Stimulated activated CD8-positive, alpha-beta memory T cell treated with anti-CD3 and anti-CD28 coated beads, Interleukin-4, amount 100 ng/mL, for 4 hours (primary cell): ENCODE data around the gene EIPR1.

Experiments
- DNase-seq, 2 donors: peaks; one replicate each; pipeline ENCODE4 v3.0.0-alpha.2; 2020; ENCODE audit warnings: low read depth in 2 of 2, low spot score in 1 of 2

EIPR1 gene

GRCh38 chr2:3277748-3278520 lies 99.7 kb downstream of the EIPR1 start:
- no peak for DNase-seq

- no peak for DNase-seq
These were observed 100.4 kb downstream of the EIPR1 start for GRCh38 chr2:3277050-3277747.

DNA sequence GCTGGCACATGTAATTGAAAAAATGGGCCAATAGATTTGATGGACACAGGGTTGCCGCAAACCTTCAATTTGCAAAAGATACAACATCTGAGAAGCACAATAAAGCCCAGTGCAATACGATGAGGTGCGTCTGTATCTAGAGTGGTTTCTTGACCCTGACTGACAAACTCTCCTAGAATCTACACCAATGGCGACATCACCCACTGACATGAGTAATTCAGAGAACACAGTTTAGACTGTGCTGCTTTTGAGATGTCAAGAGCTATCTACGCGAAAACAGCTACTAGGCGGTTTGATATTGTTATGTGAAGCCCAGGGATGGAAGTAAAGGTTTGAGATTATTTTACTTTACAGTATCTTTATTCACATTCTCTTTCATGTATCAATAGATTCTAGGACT lies 104.9 kb downstream of the EIPR1 start:
- DNase-seq, result no peak

DNA sequence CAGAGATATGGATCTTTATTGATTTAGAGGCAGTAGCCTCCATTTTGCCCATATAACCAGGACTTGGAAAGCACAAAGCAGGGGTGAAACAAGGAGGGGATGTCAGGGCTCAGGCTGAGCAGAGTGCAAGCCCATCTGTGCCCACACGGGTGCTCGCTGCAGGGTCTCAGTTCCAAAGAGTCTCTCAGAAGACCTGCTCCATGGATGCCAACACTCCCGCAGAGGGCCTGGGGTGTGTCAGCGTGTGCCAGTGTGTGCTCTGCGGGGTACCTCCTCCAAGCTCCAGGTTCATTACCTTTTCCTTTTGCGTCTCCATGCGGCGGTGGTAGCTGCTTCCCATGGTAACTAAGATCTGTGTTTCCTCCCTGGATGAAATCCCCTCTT lies 107.5 kb downstream of the EIPR1 start:
- no peak for DNase-seq

- no peak for DNase-seq
These were observed 108.1 kb downstream of the EIPR1 start for GRCh38 chr2:3269425-3270094.

DNA sequence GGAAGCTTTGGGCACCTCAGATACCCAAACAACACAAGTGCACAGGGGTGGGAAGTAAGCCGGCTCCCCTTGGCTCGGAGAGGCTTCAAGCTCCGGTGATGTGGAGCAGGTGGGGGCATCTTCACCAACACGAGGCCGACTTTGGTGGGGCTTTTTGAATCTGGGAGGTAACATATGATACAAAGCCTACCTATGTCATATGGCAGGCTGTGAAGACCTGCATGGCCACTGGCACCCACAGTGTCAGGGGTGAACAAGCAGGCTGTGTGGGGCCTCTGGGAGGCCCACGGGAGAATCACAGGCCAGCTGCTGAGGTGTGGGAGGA lies 109.0 kb downstream of the EIPR1 start:
- DNase-seq, result no peak

GRCh38 chr2:3267869-3268704 lies 109.5 kb downstream of the EIPR1 start:
- no peak for DNase-seq

GRCh38 chr2:3266925-3267867 lies 110.4 kb downstream of the EIPR1 start:
- no peak for DNase-seq

DNA sequence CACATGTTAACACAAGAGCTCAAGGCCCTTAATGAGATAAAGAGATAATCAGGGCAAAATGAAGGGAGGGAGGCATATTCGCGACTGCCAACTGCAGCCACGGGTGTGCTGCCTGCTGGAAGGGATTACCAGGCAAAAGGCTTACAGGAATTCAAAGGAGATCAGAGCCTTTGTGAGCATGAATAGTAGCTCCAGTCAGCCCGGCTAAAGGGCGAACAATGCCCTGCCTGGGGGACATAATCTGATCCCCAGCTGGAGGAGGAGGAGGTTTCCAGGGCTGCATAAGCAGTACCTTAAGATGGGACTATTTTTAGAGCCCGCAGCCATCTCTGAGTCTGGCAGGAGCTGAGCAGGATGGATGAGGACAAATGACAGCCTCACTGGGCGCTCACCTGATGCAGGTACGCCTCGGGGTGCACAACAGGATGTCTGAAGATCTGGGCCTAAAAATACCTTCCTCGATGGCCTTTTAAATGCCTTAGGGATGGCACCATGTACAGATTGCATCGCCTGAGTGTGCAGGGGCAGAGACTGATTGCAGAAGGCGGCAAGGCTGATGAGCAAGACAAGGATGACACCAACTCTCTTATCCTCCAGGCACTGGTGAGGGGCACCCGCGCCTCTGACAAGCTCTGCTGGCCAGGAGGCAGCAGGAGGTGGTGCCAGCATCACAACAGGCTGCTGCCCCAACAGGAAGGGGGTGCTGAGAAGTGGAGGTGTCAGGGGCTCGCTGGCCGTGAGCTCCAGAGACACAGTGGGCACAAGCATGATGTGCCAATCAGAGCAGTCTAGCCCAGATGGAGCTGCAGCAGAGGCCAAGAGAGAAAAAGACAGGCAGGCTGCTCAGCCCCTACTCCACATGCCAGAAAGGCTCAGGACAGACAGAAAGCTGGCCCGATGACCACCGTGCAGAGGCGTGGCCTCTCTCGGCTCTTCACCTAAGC lies 111.4 kb downstream of the EIPR1 start:
- DNase-seq, result no peak

GRCh38 chr2:3265471-3265870 lies 112.1 kb downstream of the EIPR1 start:
- DNase-seq, result no peak

DNA sequence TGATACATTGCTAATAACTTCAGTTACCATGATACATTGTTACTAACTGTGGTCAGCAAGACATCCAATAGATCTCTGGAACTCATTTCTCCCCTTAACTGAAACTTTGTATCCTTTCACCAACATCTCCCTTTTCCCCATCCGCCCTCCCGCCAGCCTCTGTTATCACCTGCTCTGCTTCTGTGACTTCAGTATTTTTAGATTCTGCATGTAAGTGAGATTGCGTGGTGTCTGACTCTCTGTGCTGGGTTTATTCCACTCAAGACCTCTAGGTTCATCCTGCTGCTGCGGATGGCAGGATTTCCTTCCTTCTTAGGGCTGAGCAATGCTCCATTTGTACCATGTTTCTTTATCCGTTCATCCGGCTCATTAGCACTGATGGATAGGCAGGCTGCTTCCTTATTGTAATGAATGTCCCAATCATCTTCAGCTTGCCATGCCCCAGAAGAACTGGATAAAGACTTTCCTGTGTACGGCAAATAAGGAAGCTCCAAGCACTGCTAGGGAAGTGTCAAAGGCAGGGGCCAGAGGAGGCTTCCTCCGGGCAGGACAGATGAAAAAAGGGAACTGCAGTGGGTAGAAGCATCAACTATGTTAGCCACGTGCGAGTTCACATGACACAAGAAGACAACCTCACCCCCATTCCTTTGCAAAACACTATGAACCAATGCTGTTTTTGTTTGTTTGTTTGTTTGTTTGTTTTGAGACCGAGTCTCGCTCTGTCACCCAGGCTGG lies 113.4 kb downstream of the EIPR1 start:
- no peak for DNase-seq

GRCh38 chr2:3263487-3263886 lies 114.1 kb downstream of the EIPR1 start:
- DNase-seq, result no peak

DNA sequence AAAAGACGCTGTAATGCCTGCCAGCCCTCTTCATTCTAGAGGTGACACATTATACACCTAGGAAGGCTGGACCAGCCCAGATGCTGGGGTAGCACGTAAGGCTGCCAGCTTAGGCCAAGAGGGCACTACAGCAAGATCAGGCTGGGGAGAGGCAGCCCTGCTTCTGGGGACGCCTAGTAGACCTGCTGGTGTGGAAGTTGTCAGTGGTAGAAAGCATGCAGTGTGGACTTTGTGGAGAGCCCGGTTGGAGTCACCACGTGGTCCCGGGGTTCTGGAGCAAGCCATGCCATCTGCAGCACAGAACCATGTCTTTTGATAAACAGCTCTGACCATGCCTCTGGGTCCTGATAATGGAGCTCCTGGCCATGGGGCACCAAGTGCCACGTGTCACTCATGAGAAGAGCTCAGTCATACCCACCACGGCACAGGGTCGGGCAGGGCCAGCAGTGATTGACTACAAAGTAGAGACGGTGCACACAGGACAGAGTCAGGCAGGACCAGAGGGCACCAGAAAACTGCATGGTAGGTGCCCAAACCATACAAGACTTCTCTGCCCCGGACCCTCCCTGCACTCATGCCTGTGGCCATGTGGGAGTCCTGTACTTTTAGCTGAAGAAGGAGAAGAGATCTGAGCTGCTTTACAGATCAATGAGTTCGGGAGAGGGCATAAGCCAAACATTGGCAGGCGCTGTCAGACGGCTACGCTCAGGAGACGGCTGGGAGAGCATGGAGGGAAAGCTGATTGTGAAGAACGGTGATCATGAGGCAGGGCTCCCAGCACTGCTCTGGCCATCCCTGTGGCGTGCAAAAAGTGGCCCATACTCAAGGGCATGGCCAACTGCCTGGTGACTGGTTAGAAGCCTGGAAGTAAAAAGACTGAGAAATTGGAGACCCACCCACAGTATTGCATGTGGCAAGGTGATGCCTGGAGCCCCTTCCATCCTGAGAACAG lies 114.9 kb downstream of the EIPR1 start:
- DNase-seq, result no peak

DNA sequence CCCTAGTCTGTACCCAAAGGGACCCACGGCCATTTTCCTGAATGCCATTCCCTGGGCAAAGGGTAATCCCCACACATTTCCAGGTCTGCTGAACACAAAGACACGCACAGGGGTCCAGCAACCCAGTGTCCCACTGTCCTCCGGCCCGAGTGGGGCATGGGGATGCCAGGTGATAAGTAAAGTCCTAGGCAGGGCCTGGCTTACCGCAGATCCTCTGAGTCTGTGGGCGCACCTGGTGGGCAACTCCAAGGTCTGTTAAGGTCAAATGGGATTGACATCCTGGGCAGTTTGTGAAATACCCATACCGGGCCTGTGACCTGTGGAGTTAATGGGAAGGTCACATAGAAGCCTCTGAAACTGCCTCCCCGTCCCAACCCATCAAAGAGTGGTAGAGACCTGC lies 116.1 kb downstream of the EIPR1 start:
- no peak for DNase-seq

DNA sequence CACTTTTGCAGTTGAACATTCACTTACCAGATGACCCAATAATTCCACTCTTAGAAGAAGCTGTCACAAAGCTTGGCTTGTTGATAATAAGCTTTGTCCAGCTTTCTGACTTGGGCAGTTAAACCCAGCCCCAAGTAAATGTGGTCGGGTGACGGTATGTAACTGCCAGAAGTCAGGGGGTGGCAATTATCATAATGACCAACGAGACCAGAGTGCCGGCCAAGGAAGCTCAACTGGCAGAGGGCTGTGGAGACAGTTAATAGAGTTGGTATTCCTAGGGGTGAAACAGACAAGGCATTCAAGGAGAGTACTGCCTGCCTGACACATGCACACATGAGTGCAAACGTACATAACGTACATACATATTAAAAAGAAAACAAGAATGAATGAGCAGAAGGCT lies 116.7 kb downstream of the EIPR1 start:
- no peak for DNase-seq

GRCh38 chr2:3257826-3258225 lies 119.8 kb downstream of the EIPR1 start:
- DNase-seq, result no peak

GRCh38 chr2:3257166-3257565 lies 120.5 kb downstream of the EIPR1 start:
- DNase-seq, result no peak

DNA sequence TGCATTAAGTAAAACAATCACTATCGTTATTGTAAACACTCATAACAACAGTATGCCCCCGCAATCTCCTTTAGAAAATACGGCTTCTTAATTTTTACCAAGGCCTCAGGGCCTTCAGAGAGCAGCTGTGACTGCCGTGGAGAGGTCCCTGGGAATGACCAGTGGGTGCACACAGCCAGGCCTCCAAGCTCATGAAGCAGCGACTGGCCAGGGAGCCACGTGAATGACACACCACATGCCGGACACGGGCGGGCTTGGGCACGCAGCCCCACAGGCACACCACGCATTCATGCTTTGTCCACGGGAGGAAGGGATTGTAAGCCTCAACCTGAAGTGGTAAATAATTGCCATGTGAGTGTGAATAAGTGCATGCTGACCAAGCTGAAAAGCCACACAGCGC lies 121.0 kb downstream of the EIPR1 start:
- DNase-seq, result no peak
